ENCODE results near the gene GSN. TPM values are rescaled to one million over a fixed set of nuclear protein-coding genes. Genes with fewer than 3 reads are reported as not detected.
A peak's percentile ranks its signal among the peaks of the same experiment; 100 is the strongest.

Gene GSN
- total and polyA plus RNA-seq, 8 donors = 215 to 909 (median 531) TPM

DNA sequence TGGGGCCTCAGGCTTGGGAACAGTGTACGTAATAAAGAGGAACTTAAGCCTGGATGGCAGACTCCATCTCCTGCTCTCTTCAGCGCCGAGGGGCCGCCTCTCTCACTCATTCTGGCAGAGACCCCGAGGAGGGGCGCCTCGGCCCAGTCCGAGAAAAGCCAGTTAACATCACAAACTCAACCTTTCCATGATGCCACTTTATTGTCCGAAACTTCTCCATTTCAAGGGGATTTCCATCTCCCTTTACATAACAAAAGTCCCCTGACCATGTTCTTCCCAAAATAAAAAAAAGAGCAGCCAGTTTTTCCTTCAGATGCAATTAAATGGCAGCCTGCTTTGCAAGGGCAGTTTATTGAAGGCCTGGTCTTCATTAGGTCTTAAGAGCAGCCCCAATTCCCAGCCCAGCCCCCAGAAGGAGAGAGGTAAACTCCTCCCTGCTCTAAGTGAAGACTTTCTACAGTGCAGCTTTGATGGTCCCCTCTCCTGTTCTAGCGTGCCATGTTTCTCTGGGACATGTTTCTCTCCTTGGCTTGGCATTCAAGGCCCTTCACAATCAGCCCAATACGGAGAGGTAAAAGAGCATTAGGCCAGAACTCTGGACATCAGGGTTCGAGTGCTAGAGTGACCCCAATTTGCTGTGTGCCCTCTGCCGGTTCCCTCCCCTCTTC is 46.8 kb upstream of the GSN start:
- WGBS, 5 donors = 74 to 82% (median 79%) methylated on average over 13 of the region's 13 CpGs
- peaks cover 0 to 4% (median 0%) of the 10 kb centered on the region in 4 donors for H3K36me3 ChIP-seq
- H3K4me3 ChIP-seq = no peak overlapping the region
- peaks cover 0 to 11% (median 4%) of the 10 kb centered on the region in 4 donors for H3K4me1 ChIP-seq
- TF ChIP-seq POLR2AphosphoS5 (IDR thresholded peaks at IDR 0.05) = no peak
- TF ChIP-seq, protein P1, sequence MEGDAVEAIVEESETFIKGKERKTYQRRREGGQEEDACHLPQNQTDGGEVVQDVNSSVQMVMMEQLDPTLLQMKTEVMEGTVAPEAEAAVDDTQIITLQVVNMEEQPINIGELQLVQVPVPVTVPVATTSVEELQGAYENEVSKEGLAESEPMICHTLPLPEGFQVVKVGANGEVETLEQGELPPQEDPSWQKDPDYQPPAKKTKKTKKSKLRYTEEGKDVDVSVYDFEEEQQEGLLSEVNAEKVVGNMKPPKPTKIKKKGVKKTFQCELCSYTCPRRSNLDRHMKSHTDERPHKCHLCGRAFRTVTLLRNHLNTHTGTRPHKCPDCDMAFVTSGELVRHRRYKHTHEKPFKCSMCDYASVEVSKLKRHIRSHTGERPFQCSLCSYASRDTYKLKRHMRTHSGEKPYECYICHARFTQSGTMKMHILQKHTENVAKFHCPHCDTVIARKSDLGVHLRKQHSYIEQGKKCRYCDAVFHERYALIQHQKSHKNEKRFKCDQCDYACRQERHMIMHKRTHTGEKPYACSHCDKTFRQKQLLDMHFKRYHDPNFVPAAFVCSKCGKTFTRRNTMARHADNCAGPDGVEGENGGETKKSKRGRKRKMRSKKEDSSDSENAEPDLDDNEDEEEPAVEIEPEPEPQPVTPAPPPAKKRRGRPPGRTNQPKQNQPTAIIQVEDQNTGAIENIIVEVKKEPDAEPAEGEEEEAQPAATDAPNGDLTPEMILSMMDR (IDR thresholded peaks at IDR 0.05) = no peak
- TF ChIP-seq POLR2A (IDR thresholded peaks at IDR 0.05) = no peak
- TF ChIP-seq EP300 (IDR thresholded peaks at IDR 0.05) = no peak
- no peaks in the 10 kb centered on the region for H3K27me3 ChIP-seq
- intact Hi-C loops (cut with DNase I; ENCODE audit: low total_unique reads) = loop anchor here (5.0 kb wide), 1 partner anchor 176 kb away; no protein-coding TSS in a partner anchor
- H3K27ac ChIP-seq = no peak overlapping the region
- no peaks in the 10 kb centered on the region for H3K9me3 ChIP-seq
- peak in 1 of 2 donors; percentile 40 for DNase-seq

DNA sequence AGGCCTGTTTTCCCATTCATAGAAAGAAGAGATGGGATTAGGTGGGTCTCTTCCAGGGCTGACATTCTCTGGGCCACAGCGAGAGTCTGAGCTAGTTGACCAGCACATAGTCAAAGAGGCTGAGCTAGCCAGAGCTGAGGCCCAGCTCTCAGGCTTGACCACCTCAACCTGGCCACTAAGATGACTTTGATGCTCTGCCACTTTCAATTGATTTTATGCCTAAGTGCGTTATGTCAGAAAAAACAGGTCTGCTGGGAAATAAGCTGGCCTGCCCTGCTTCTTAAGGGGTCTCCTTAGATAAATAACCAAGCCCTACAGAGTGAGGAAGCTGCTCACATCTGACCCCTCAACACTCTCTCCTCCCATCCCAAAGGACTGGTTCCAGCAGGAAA is 46.3 kb upstream of the GSN start:
- H3K27me3 ChIP-seq = no peaks in the 10 kb centered on the region
- no peaks in the 10 kb centered on the region for H3K9me3 ChIP-seq
- WGBS, 5 donors = 93 to 100% (median 98%) methylated on average over 2 of the region's 2 CpGs
- intact Hi-C loops (cut with DNase I; ENCODE audit: low total_unique reads) = loop anchor here (5.0 kb wide), 1 partner anchor 176 kb away; no protein-coding TSS in a partner anchor
- H3K36me3 ChIP-seq = no peaks in the 10 kb centered on the region
- H3K4me3 ChIP-seq = no peak overlapping the region
- peaks cover 0 to 11% (median 4%) of the 10 kb centered on the region in 4 donors for H3K4me1 ChIP-seq
- no peak for TF ChIP-seq POLR2AphosphoS5 (IDR thresholded peaks at IDR 0.05)
- TF ChIP-seq POLR2A (IDR thresholded peaks at IDR 0.05) = no peak
- no peak for TF ChIP-seq EP300 (IDR thresholded peaks at IDR 0.05)
- TF ChIP-seq, protein P1 (IDR thresholded peaks at IDR 0.05) = no peak
- no peak overlapping the region for H3K27ac ChIP-seq
- no peak for DNase-seq

DNA sequence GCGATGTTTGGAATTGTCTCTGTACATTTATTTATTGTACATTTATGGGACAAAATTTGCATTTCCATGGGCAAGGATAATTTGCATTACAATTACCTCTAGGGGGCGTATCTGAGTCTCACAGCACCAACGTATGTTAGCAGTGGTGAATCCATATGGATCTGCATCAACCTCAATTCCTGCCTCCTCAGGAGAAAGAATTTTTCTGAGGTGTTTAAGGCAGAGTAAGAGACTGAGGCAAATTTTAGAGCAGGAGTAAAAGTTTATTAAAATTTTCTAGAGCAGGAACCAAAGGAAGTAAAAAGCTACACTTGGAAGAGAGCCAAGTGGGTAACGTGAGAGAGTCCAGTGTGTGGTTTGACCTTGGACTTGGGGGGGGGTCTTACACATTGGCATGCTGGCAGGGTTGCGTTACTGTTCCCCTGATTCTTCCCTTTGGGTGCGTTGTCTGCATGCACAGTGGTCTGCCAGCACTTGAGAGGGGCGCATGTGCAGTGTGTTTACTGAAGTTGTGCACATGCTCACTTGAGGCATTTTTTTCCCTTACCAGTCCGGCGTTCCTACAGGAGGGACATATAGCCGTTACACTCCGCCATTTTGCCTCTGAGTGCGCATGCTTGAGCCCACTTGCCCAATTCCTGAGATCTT is 45.3 kb upstream of the GSN start:
- 59 to 62% (median 59%) methylated on average over 12 of the region's 12 CpGs for WGBS, 5 donors
- H3K4me3 ChIP-seq = no peak overlapping the region
- no peak for TF ChIP-seq EP300 (IDR thresholded peaks at IDR 0.05)
- TF ChIP-seq, protein P1 (IDR thresholded peaks at IDR 0.05) = peak in 4 of 7 experiments; percentile 39 to 77 (median 58)
- TF ChIP-seq POLR2AphosphoS5 (IDR thresholded peaks at IDR 0.05) = no peak

DNA sequence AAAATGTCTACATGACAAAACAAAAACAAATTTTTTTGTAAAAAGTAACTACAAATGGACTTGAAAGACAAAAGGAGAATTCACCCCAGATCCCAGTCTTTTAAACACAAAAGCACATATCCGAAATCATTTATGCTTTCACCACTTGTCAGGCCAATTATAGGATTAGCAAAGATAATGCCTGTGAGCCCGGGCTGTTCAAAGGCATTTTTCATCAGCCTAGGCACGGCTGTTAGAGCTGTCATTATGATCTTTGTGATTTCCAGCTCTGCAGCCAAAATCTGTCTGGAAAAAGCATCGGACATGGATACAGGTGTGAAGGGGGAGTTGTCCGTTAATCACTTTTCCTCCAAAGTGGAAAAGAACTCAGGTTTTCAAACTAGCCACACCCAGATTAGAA is 42.7 kb upstream of the GSN start:
- 57 to 72% (median 62%) methylated on average over 5 of the region's 5 CpGs for WGBS, 5 donors
- no peak overlapping the region for H3K4me3 ChIP-seq
- H3K27ac ChIP-seq = no peak overlapping the region
- intact Hi-C loops (cut with DNase I; ENCODE audit: low total_unique reads) = no loop called here
- TF ChIP-seq POLR2AphosphoS5 (IDR thresholded peaks at IDR 0.05) = no peak
- no peak for TF ChIP-seq POLR2A (IDR thresholded peaks at IDR 0.05)
- TF ChIP-seq EP300 (IDR thresholded peaks at IDR 0.05) = no peak
- TF ChIP-seq, protein P1 (IDR thresholded peaks at IDR 0.05) = no peak
- peaks cover 0 to 11% (median 4%) of the 10 kb centered on the region in 4 donors for H3K4me1 ChIP-seq
- no peak for DNase-seq
- no peaks in the 10 kb centered on the region for H3K36me3 ChIP-seq
- no peaks in the 10 kb centered on the region for H3K9me3 ChIP-seq
- no peaks in the 10 kb centered on the region for H3K27me3 ChIP-seq

More for the DNA sequence above, 45.3 kb upstream of the GSN start:
- intact Hi-C loops (cut with DNase I; ENCODE audit: low total_unique reads) = loop anchor here (5.0 kb wide), 1 partner anchor 175 kb away; no protein-coding TSS in a partner anchor
- no peaks in the 10 kb centered on the region for H3K27me3 ChIP-seq
- H3K4me1 ChIP-seq = peaks cover 0 to 11% (median 4%) of the 10 kb centered on the region in 4 donors
- H3K9me3 ChIP-seq = no peaks in the 10 kb centered on the region
- peak in 1 of 2 donors; percentile 51 for DNase-seq
- no peak overlapping the region for H3K27ac ChIP-seq
- no peaks in the 10 kb centered on the region for H3K36me3 ChIP-seq
